ENCODE data around the gene MS4A4E. TPM values are rescaled to one million over a fixed set of nuclear protein-coding genes. Genes with fewer than 3 reads are reported as not detected.

Gene MS4A4E
- total and polyA plus RNA-seq, 2 of the 13 experiments (the other 11 are each of a cell fraction or from before 2014, with no cell fraction given): not detected

DNA sequence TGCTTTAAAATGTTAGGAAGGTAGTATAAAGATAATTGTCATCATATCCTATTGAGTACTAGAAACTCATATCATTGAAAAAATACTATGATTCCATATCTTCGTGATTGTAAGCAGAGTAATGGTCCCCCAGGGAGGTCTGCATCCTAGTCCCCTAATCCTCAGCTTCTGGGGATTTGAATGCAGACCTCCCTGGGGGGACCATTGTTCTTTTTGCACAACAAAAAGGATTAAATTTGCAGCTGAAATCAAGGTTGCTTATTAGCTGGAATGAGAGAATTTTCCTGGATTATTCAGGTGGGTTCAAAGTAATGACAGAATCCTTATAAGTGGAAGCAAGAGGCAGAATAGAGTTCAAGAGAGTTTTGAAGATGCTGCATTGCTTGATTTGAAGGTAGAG, 34.0 kb downstream of the MS4A4E start (continued):
- TF ChIP-seq, protein P1, sequence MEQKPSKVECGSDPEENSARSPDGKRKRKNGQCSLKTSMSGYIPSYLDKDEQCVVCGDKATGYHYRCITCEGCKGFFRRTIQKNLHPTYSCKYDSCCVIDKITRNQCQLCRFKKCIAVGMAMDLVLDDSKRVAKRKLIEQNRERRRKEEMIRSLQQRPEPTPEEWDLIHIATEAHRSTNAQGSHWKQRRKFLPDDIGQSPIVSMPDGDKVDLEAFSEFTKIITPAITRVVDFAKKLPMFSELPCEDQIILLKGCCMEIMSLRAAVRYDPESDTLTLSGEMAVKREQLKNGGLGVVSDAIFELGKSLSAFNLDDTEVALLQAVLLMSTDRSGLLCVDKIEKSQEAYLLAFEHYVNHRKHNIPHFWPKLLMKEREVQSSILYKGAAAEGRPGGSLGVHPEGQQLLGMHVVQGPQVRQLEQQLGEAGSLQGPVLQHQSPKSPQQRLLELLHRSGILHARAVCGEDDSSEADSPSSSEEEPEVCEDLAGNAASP (CRISPR knock-in tag; IDR thresholded peaks at IDR 0.05; ENCODE audit: borderline replicate concordance): no peak
- TF ChIP-seq PHF8 (CRISPR knock-in tag; IDR thresholded peaks at IDR 0.05) (no peak), HCFC1 (IDR thresholded peaks at IDR 0.05; ENCODE audit: low read depth, low read length) (no peak), ZNF326 (CRISPR knock-in tag; IDR thresholded peaks at IDR 0.05; ENCODE audit: borderline replicate concordance) (no peak)

DNA sequence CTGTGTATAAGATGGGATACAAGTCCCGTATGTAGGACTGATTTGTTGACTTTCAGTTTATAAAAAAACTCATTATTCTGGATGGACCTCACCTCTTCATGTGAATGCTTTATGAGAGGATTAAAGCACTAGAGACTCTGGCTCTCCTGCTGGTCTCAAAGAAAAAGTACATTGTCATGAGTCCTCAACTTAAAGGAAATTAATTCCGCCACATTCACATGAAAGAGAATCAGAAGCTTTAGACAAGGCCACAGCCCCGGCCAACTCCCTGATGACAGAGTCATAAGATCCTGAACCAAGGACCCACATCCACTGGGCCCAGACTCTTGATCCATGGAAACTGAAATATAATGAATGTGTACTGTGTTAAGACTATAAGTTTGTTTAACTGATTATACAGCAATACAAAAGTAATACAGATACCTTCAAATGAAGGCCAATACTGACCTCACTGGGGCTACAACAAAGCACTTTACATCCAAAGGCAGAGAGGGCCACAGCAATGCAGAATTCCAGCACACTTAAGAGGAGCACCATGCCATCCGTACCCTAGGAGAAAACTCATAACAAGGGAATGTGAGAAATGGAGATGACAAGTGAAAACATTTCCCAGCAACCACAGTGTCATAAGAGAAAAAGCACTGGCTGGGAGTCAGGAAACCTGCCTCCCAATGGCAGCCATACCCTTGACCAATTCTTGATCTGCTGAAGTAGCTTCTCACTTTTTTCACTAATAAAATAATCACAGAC, 34.6 kb downstream of the MS4A4E start:
- H3K27me3 ChIP-seq (ENCODE audit: control insufficient read depth in 1 of 2, insufficient read depth in 2 of 2, low read length in 2 of 2): no peaks in the 10 kb centered on the region
- no peak overlapping the region for H3K4me2 ChIP-seq (ENCODE audit: low read depth, low read length)
- H3K79me2 ChIP-seq (ENCODE audit: insufficient read depth, low read length): no peaks in the 10 kb centered on the region
- intact Hi-C loops (cut with micrococcal nuclease; ENCODE audit: unreplicated experiment): no loop called here
- no TSS peak for BruUV-seq (replicated peaks)
- H3K4me3 ChIP-seq (replicated peaks in 1 of 3; ENCODE audit: insufficient read depth in 1 of 3, low read depth in 2 of 3, low read length in 3 of 3): no peak overlapping the region
- no peak overlapping the region for H2AFZ ChIP-seq (ENCODE audit: low read length)
- CTCF ChIA-PET (ENCODE audit: low intra/inter-chr PET ratio, low total read pairs): no interaction called here
- no peaks in the 10 kb centered on the region for H3K9me3 ChIP-seq (ENCODE audit: low read length)
- FAIRE-seq (no peak), DNase-seq (ENCODE audit: low spot score) (no peak), ATAC-seq (no peak)
- H3K27ac ChIP-seq (ENCODE audit: extremely low read length, insufficient read depth, low read length): no peak overlapping the region
- no peak overlapping the region for H3K9ac ChIP-seq (ENCODE audit: insufficient read depth, low read depth, low read length)
- H4K20me1 ChIP-seq (ENCODE audit: insufficient read depth, low read length): no peaks in the 10 kb centered on the region
- H3K36me3 ChIP-seq (replicated peaks in 1 of 2; ENCODE audit: control insufficient read depth in 1 of 2, insufficient read depth in 2 of 2, low read length in 2 of 2): no peaks in the 10 kb centered on the region
- 20% methylated on average over 4 of the region's 4 CpGs for WGBS (ENCODE audit: low lambda C conversion rate)
- in situ Hi-C loops (cut with HindIII; ENCODE audit: extremely low pct_ligation_motif_present, low pct_unique_long_range_greater_than_20kb): no loop called here
- no peaks in the 10 kb centered on the region for H3K4me1 ChIP-seq (ENCODE audit: insufficient read depth, low read length)
- POLR2A ChIA-PET: no interaction called here
- TF ChIP-seq FOXP1 (IDR thresholded peaks at IDR 0.05) (no peak), FOXP1 (CRISPR knock-in tag; IDR thresholded peaks at IDR 0.05) (no peak), PPARG (CRISPR knock-in tag; conservative IDR thresholded peaks at IDR 0.05) (no peak), SAFB2 (CRISPR knock-in tag; IDR thresholded peaks at IDR 0.05; ENCODE audit: borderline replicate concordance, low read depth) (no peak), ATM (IDR thresholded peaks at IDR 0.05; ENCODE audit: borderline replicate concordance) (no peak), MED8 (CRISPR knock-in tag; IDR thresholded peaks at IDR 0.05; ENCODE audit: insufficient replicate concordance) (no peak), GATAD1 (CRISPR knock-in tag; IDR thresholded peaks at IDR 0.05) (no peak), YEATS4 (CRISPR knock-in tag; IDR thresholded peaks at IDR 0.05; ENCODE audit: borderline replicate concordance) (no peak), ZNF672 (CRISPR knock-in tag; IDR thresholded peaks at IDR 0.05) (no peak), BRD4 (CRISPR knock-in tag; IDR thresholded peaks at IDR 0.05) (no peak), ZNF572 (CRISPR knock-in tag; IDR thresholded peaks at IDR 0.05) (no peak), RCOR2 (CRISPR knock-in tag; IDR thresholded peaks at IDR 0.05) (no peak), STAG1 (CRISPR knock-in tag; IDR thresholded peaks at IDR 0.05) (no peak)
- TF ChIP-seq, protein P2, sequence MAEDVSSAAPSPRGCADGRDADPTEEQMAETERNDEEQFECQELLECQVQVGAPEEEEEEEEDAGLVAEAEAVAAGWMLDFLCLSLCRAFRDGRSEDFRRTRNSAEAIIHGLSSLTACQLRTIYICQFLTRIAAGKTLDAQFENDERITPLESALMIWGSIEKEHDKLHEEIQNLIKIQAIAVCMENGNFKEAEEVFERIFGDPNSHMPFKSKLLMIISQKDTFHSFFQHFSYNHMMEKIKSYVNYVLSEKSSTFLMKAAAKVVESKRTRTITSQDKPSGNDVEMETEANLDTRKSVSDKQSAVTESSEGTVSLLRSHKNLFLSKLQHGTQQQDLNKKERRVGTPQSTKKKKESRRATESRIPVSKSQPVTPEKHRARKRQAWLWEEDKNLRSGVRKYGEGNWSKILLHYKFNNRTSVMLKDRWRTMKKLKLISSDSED (CRISPR knock-in tag; IDR thresholded peaks at IDR 0.05): no peak
- TF ChIP-seq, protein P3, sequence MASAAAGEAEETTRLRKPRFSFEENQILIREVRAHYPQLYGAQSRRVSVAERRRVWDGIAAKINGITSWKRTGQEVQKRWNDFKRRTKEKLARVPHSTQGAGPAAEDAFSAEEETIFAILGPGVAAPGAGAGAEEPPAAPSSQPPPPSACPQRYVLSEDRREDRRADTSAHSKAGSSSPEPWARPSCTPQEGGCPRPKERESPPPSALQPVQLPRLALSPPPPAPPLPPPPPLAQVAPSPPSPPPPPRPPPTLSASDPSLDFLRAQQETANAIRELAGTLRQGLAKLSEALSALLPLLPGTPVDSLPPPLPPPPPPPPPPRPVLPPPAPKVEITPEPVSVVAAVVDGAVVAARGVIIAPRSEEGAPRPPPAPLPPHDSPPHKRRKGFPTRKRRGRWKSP (CRISPR knock-in tag; IDR thresholded peaks at IDR 0.05): no peak
- TF ChIP-seq, protein P4, sequence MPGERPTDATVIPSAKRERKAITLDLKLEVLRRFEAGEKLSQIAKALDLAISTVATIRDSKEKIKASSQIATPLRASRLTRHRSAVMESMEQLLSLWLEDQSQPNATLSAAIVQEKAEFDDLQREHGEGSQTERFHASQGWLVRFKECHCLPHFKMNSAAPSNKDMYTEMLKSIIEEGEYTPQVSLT (CRISPR knock-in tag; IDR thresholded peaks at IDR 0.05; ENCODE audit: borderline replicate concordance, low read depth): no peak
- TF ChIP-seq, protein P5, sequence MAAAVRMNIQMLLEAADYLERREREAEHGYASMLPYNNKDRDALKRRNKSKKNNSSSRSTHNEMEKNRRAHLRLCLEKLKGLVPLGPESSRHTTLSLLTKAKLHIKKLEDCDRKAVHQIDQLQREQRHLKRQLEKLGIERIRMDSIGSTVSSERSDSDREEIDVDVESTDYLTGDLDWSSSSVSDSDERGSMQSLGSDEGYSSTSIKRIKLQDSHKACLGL (CRISPR knock-in tag; IDR thresholded peaks at IDR 0.05): no peak

Data from HepG2 (cell line).